ENCODE results near the gene TTC39B. TPM values are rescaled to one million over a fixed set of nuclear protein-coding genes. Genes with fewer than 3 reads are reported as not detected.
A peak's percentile ranks its signal among the peaks of the same experiment; 100 is the strongest.

Gene TTC39B
- total and polyA plus RNA-seq, 2 of the 8 experiments (the other 6 are each of a cell fraction or from before 2014, with no cell fraction given): 1.6 to 10.9 TPM

GRCh38 chr9:15354713-15355112, 47.7 kb upstream of the TTC39B start:
- DNase-seq (ENCODE audit: low read depth in 1 of 2, low spot score in 2 of 2) (no peak), FAIRE-seq (peak; percentile 69)
- no peak overlapping the region for H2BK5ac ChIP-seq (ENCODE audit: low read depth, low read length)
- no peaks in the 10 kb centered on the region; a peak in 1 of 4 replicates for H3K9me3 ChIP-seq (ENCODE audit: insufficient read depth in 2 of 2, low read depth in 1 of 2, low read length in 1 of 2)
- no peak overlapping the region for H2AK5ac ChIP-seq (ENCODE audit: low read depth, low read length)
- H3K23ac ChIP-seq (ENCODE audit: insufficient read length): no peak overlapping the region
- no peak overlapping the region for H2BK120ac ChIP-seq (replicated peaks; ENCODE audit: low read depth, low read length)
- H2BK15ac ChIP-seq (ENCODE audit: low read length): no peak overlapping the region
- H3K4me2 ChIP-seq (ENCODE audit: insufficient read depth in 1 of 2, low read depth in 2 of 2, low read length in 2 of 2): peak overlapping the region in 1 of 2 experiments; percentile 21; a peak in 1 of 4 replicates
- H3K4me3 ChIP-seq (ENCODE audit: extremely low read depth in 1 of 4, insufficient read depth in 2 of 4, low read depth in 3 of 4, low read length in 4 of 4): no peak overlapping the region; a peak in 1 of 8 replicates
- H3K56ac ChIP-seq (replicated peaks; ENCODE audit: insufficient read length, low read depth, low read length): no peak overlapping the region
- H2BK20ac ChIP-seq (ENCODE audit: low read length): no peak overlapping the region
- H4K5ac ChIP-seq (ENCODE audit: insufficient read length, low read depth, low read length): no peak overlapping the region
- ChIA-PET POLR2A (ENCODE audit: partially characterized antibody) (interaction anchor here (0.8 to 1.7 kb wide), 5 partner anchors 9 to 61 kb away, joined by 3 to 8 read pairs (median 3); partner anchors contain the start of gene TTC39B), CTCF (ENCODE audit: partially characterized antibody) (interaction anchor here (0.6 to 2.4 kb wide), 7 partner anchors 8 to 150 kb away, joined by 3 to 11 read pairs (median 4); no protein-coding TSS in a partner anchor)
- no peak overlapping the region for H4K91ac ChIP-seq (replicated peaks; ENCODE audit: insufficient read length, low read length)
- no peak overlapping the region for H3K18ac ChIP-seq (ENCODE audit: extremely low read depth, low read length)
- H2BK12ac ChIP-seq (ENCODE audit: low read depth, low read length): no peak overlapping the region
- H3K79me2 ChIP-seq (ENCODE audit: control insufficient read depth in 1 of 2, insufficient read depth in 2 of 2, low read length in 2 of 2): no peaks in the 10 kb centered on the region
- peaks cover 0 to 6% (median 4%) of the 10 kb centered on the region in 4 experiments; a peak in 4 of 7 replicates for H3K4me1 ChIP-seq (replicated peaks in 1 of 4; ENCODE audit: control insufficient read depth in 3 of 4, insufficient read depth in 4 of 4, low read length in 3 of 4)
- H3K14ac ChIP-seq (ENCODE audit: insufficient read length): no peak overlapping the region
- H2AFZ ChIP-seq (ENCODE audit: low read length): no peak overlapping the region
- H3K23me2 ChIP-seq (ENCODE audit: low read depth, low read length): no peaks in the 10 kb centered on the region
- no peak overlapping the region for H4K8ac ChIP-seq (ENCODE audit: extremely low read depth, insufficient read depth, low read length)
- no peak overlapping the region for H3K4ac ChIP-seq (replicated peaks; ENCODE audit: insufficient read length, low read depth, low read length)
- no peaks in the 10 kb centered on the region for H3K27me3 ChIP-seq (replicated peaks in 1 of 4; ENCODE audit: control insufficient read depth in 3 of 4, extremely low read depth in 1 of 4, insufficient read depth in 3 of 4, low read length in 3 of 4)
- H3K9ac ChIP-seq (replicated peaks in 1 of 4; ENCODE audit: extremely low read depth in 1 of 4, low read depth in 3 of 4, low read length in 3 of 4): no peak overlapping the region
- no peaks in the 10 kb centered on the region; a peak in 2 of 8 replicates for H3K36me3 ChIP-seq (ENCODE audit: control insufficient read depth in 2 of 4, insufficient read depth in 4 of 4, low read length in 3 of 4)
- H3K27ac ChIP-seq (ENCODE audit: low read depth, low read length): no peak overlapping the region
- TF ChIP-seq FOSL1 (IDR thresholded peaks at IDR 0.05; ENCODE audit: insufficient read depth, low read depth, low read length) (no peak), RAD21 (IDR thresholded peaks at IDR 0.05 in 1 of 2, conservative IDR thresholded peaks at IDR 0.05 in 1 of 2; ENCODE audit: low read depth in 2 of 2, low read length in 2 of 2) (peak in 1 of 2 experiments; percentile 29; a peak in 2 of 4 replicates), CTBP2 (IDR thresholded peaks at IDR 0.05; ENCODE audit: borderline replicate concordance, insufficient read depth, insufficient read length, low read length) (no peak), NANOG (IDR thresholded peaks at IDR 0.05; ENCODE audit: insufficient read depth, low read depth, low read length, poor library complexity, severe bottlenecking) (peak; percentile 8), CREB1 (IDR thresholded peaks at IDR 0.05) (no peak), SUZ12 (IDR thresholded peaks at IDR 0.05; ENCODE audit: low read length) (no peak), TBP (IDR thresholded peaks at IDR 0.05; ENCODE audit: low read depth, low read length) (no peak)
- 76% methylated on average over 3 of the region's 3 CpGs; no CpG with 5 or more reads in 1 of the 2 experiments for WGBS, 2 experiments (ENCODE audit: extremely low coverage in 1 of 2, insufficient coverage in 1 of 2, insufficient read length in 1 of 2, insufficient replicate concordance in 2 of 2, low coverage in 1 of 2, low lambda C conversion rate in 2 of 2, missing lambda C conversion rate in 1 of 2)
- no peaks in the 10 kb centered on the region for H3K79me1 ChIP-seq (ENCODE audit: low read depth, low read length)
- H4K20me1 ChIP-seq (replicated peaks in 1 of 2; ENCODE audit: control insufficient read depth in 1 of 2, insufficient read depth in 2 of 2, low read length in 2 of 2): no peaks in the 10 kb centered on the region

All from H1 (cell line).